Measurements from ENCODE around the gene MAD1L1.
A peak's percentile ranks its signal among the peaks of the same experiment; 100 is the strongest.

MAD1L1 gene

GRCh38 chr7:2012981-2013380 lies 219.8 kb downstream of the MAD1L1 start:
- Mint-ChIP-seq H3K36me3 (ENCODE audit: low read depth) (peaks cover 8% of the 10 kb centered on the region), H3K4me3 (no peak overlapping the region), H3K9me3 (no peaks in the 10 kb centered on the region), H3K27me3 (ENCODE audit: low read depth, poor library complexity) (no peaks in the 10 kb centered on the region), H3K4me1 (peaks cover 45% of the 10 kb centered on the region), H3K27ac (no peak overlapping the region)
- TF ChIP-seq, protein P1, sequence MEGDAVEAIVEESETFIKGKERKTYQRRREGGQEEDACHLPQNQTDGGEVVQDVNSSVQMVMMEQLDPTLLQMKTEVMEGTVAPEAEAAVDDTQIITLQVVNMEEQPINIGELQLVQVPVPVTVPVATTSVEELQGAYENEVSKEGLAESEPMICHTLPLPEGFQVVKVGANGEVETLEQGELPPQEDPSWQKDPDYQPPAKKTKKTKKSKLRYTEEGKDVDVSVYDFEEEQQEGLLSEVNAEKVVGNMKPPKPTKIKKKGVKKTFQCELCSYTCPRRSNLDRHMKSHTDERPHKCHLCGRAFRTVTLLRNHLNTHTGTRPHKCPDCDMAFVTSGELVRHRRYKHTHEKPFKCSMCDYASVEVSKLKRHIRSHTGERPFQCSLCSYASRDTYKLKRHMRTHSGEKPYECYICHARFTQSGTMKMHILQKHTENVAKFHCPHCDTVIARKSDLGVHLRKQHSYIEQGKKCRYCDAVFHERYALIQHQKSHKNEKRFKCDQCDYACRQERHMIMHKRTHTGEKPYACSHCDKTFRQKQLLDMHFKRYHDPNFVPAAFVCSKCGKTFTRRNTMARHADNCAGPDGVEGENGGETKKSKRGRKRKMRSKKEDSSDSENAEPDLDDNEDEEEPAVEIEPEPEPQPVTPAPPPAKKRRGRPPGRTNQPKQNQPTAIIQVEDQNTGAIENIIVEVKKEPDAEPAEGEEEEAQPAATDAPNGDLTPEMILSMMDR (IDR thresholded peaks at IDR 0.05), result no peak
- no peak for DNase-seq

GRCh38 chr7:2012044-2012900 lies 220.5 kb downstream of the MAD1L1 start:
- H3K27ac Mint-ChIP-seq, result peak overlapping the region; percentile 68
- H3K4me1 Mint-ChIP-seq, result peaks cover 43% of the 10 kb centered on the region
- no peaks in the 10 kb centered on the region for H3K27me3 Mint-ChIP-seq (ENCODE audit: low read depth, poor library complexity)
- peaks cover 8% of the 10 kb centered on the region for H3K36me3 Mint-ChIP-seq (ENCODE audit: low read depth)
- H3K9me3 Mint-ChIP-seq, result no peaks in the 10 kb centered on the region
- TF ChIP-seq, protein P1 (IDR thresholded peaks at IDR 0.05), result no peak
- H3K4me3 Mint-ChIP-seq, result no peak overlapping the region
- DNase-seq, result no peak

- peaks cover 41% of the 10 kb centered on the region for H3K4me1 Mint-ChIP-seq
- no peak overlapping the region for H3K27ac Mint-ChIP-seq
- no peak overlapping the region for H3K4me3 Mint-ChIP-seq
- peaks cover 8% of the 10 kb centered on the region for H3K36me3 Mint-ChIP-seq (ENCODE audit: low read depth)
- no peaks in the 10 kb centered on the region for H3K9me3 Mint-ChIP-seq
- TF ChIP-seq, protein P1 (IDR thresholded peaks at IDR 0.05), result no peak
- DNase-seq, result no peak
- H3K27me3 Mint-ChIP-seq (ENCODE audit: low read depth, poor library complexity), result no peaks in the 10 kb centered on the region
Observed at GRCh38 chr7:2011266-2012043, 221.3 kb downstream of the MAD1L1 start.

DNA sequence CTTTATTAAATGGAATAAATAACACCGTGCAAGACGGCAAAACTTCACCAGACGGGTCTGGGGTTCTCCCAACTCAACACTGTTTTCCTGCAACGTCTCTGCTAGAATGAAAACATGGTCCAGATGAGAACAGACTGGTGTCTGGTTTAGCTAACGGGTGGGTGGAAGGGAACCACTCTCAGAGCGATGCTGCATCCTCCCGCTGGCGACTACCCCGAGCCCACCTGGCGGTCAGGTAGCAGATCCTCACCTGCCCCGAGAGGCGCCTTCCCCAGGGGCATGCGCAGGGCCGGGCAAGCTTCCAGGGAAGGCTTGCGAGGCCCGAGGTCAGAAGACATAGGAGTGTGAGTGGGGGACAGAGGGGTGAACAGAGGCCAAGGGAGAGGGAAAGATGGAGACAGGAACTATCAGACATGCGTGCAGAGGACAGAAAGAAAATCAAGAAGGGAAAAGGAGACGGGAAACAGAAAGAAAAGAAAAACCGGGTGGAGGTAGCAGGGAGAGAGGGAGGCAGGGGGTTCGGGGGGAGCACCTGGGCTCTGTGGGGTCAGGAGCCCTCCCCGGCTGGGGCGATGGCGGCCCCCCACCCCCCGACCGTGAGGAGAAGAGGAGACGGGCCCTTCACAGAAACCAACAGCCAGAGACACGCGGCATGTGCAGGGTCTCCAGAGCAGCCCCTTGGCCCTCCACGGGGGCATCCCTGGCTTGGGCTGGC lies 222.0 kb downstream of the MAD1L1 start:
- no peak for DNase-seq
- TF ChIP-seq, protein P1 (IDR thresholded peaks at IDR 0.05), result no peak
- no peaks in the 10 kb centered on the region for H3K27me3 Mint-ChIP-seq (ENCODE audit: low read depth, poor library complexity)
- H3K36me3 Mint-ChIP-seq (ENCODE audit: low read depth), result peaks cover 8% of the 10 kb centered on the region
- no peaks in the 10 kb centered on the region for H3K9me3 Mint-ChIP-seq
- peaks cover 48% of the 10 kb centered on the region for H3K4me1 Mint-ChIP-seq
- no peak overlapping the region for H3K4me3 Mint-ChIP-seq
- no peak overlapping the region for H3K27ac Mint-ChIP-seq

DNA sequence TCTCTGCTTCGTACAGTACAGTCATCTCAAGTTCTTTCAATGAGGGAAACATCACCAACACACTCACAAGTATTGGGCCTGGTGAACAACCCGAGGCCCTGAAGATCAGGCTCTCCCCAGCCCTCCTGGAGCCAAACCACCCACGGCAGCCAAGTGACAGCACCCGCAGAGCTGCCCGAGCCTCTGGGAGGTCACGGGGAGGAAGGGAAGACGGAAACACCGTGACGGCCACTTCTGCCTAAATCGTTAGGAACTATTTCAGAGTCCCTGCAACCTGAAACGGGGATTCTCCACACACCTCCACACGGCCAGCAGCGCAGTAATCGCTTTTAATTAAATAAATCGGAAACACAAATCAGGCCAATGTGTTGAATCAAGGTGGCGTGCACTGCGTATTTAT lies 222.6 kb downstream of the MAD1L1 start:
- no peak for DNase-seq
- TF ChIP-seq, protein P1 (IDR thresholded peaks at IDR 0.05), result no peak
- peaks cover 54% of the 10 kb centered on the region for H3K4me1 Mint-ChIP-seq
- no peak overlapping the region for H3K4me3 Mint-ChIP-seq
- no peaks in the 10 kb centered on the region for H3K9me3 Mint-ChIP-seq
- no peaks in the 10 kb centered on the region for H3K27me3 Mint-ChIP-seq (ENCODE audit: low read depth, poor library complexity)
- peaks cover 8% of the 10 kb centered on the region for H3K36me3 Mint-ChIP-seq (ENCODE audit: low read depth)
- H3K27ac Mint-ChIP-seq, result no peak overlapping the region

All from nephron progenitor cell (in vitro differentiated cells).